OCI-LY3 (cell line): ENCODE measurements around the gene SLC26A8.

ENCODE experiments used
- H2AFZ ChIP-seq: fragments of 200-600, 300-600 bp; shearing (Covaris generic); 2 replicates; pipeline ENCODE4 v1.6.0; 2014; ENCODE audit warnings: antibody characterized with exemption, low read depth, low read length
- H3K27ac ChIP-seq: fragments of 200-600, 300-600 bp; sonication (generic); 2 replicates; pipeline ENCODE4 v1.5.1; 2014; ENCODE audit warnings: mild to moderate bottlenecking, low read length, moderate library complexity, mixed read lengths
- H3K27me3 ChIP-seq: fragments of 200-600, 300-600 bp; sonication (generic); 2 replicates; pipeline ENCODE4 v1.6.1; 2014; ENCODE audit warnings: low read depth, low read length, mixed read lengths
- H3K36me3 ChIP-seq: fragments of 200-600, 300-600 bp; sonication (generic); replicated peaks from 2 replicates; pipeline ENCODE3; 2014; ENCODE audit warnings: low read depth, low read length, mixed read lengths
- H3K4me1 ChIP-seq: fragments of 300-600, 200-600 bp; sonication (generic); 2 replicates; pipeline ENCODE4 v1.6.1; 2014; ENCODE audit warnings: low read length, mixed read lengths
- H3K4me2 ChIP-seq: fragments of 200-600, 300-600 bp; sonication (generic); 2 replicates; pipeline ENCODE4 v1.6.1; 2014; ENCODE audit warnings: low read length, mixed read lengths
- H3K4me3 ChIP-seq: fragments of 300-600, 200-600 bp; sonication (generic); 2 replicates; pipeline ENCODE4 v1.5.1; 2014; ENCODE audit warnings: antibody characterized with exemption, mild to moderate bottlenecking, low read length, moderate library complexity
- H3K79me2 ChIP-seq: fragments of 300-600, 200-600 bp; shearing (Covaris generic); 2 replicates; pipeline ENCODE4 v1.6.1; 2014; ENCODE audit warnings: mild to moderate bottlenecking, low read length, mixed read lengths
- H3K9ac ChIP-seq: fragments of 300-600, 200-600 bp; shearing (Covaris generic); 2 replicates; pipeline ENCODE4 v1.6.0; 2014; ENCODE audit warnings: mild to moderate bottlenecking, low read length, moderate library complexity
- H3K9me3 ChIP-seq: fragments of 200-600, 300-600 bp; shearing (Covaris generic); 2 replicates; pipeline ENCODE4 v1.6.1; 2014; ENCODE audit warnings: low read length, mixed read lengths; ENCODE audit not compliant: insufficient read depth
- H4K20me1 ChIP-seq: fragments of 200-600, 300-600 bp; sonication (generic); 2 replicates; pipeline ENCODE4 v1.6.1; 2016; ENCODE audit warnings: low read length, mixed read lengths; ENCODE audit not compliant: insufficient read depth
- CTCF ChIP-seq: fragments of 200-600, 300-600 bp; sonication (generic); IDR thresholded peaks from 2 replicates; pipeline ENCODE4 v1.5.1; 2014; ENCODE audit warnings: antibody characterized with exemption, low read length, low read depth
- EZH2phosphoT487 ChIP-seq: fragments of 200-600 bp; shearing (Covaris generic); IDR thresholded peaks from 2 replicates; pipeline ENCODE4 v1.6.1; 2018; ENCODE audit warnings: antibody characterized with exemption, mixed run types, low read depth

The SLC26A8 gene

GRCh38 chr6:36065916-36066315 lies 41.5 kb upstream of the SLC26A8 start:
- Histone ChIP-seq H3K4me1 (peaks cover 14% of the 10 kb centered on the region), H3K79me2 (peaks cover 37% of the 10 kb centered on the region), H2AFZ (no peak overlapping the region), H3K27me3 (no peaks in the 10 kb centered on the region), H3K9me3 (no peaks in the 10 kb centered on the region), H3K27ac (no peak overlapping the region), H3K36me3 (peaks cover 12% of the 10 kb centered on the region), H4K20me1 (peaks cover 10% of the 10 kb centered on the region), H3K4me2 (no peak overlapping the region), H3K9ac (no peak overlapping the region), H3K4me3 (no peak overlapping the region)
- TF ChIP-seq EZH2phosphoT487 (no peak), CTCF (no peak)

- TF ChIP-seq EZH2phosphoT487 (no peak), CTCF (no peak)
- peaks cover 14% of the 10 kb centered on the region for H3K4me1 ChIP-seq
- H3K4me2 ChIP-seq = no peak overlapping the region
- H3K27ac ChIP-seq = no peak overlapping the region
- H4K20me1 ChIP-seq = peaks cover 17% of the 10 kb centered on the region
- no peak overlapping the region for H2AFZ ChIP-seq
- no peaks in the 10 kb centered on the region for H3K9me3 ChIP-seq
- no peak overlapping the region for H3K4me3 ChIP-seq
- H3K79me2 ChIP-seq = peaks cover 31% of the 10 kb centered on the region
- peaks cover 21% of the 10 kb centered on the region for H3K36me3 ChIP-seq
- no peak overlapping the region for H3K9ac ChIP-seq
- H3K27me3 ChIP-seq = no peaks in the 10 kb centered on the region
Observed at GRCh38 chr6:36064770-36065396, 40.4 kb upstream of the SLC26A8 start.

GRCh38 chr6:36063318-36064060 lies 39.0 kb upstream of the SLC26A8 start:
- H3K4me2 ChIP-seq = no peak overlapping the region
- no peak overlapping the region for H2AFZ ChIP-seq
- no peak for TF ChIP-seq CTCF
- TF ChIP-seq EZH2phosphoT487 = no peak
- peaks cover 26% of the 10 kb centered on the region for H3K79me2 ChIP-seq
- H4K20me1 ChIP-seq = peaks cover 13% of the 10 kb centered on the region
- no peak overlapping the region for H3K9ac ChIP-seq
- H3K4me3 ChIP-seq = no peak overlapping the region
- H3K27me3 ChIP-seq = no peaks in the 10 kb centered on the region
- no peaks in the 10 kb centered on the region for H3K9me3 ChIP-seq
- no peak overlapping the region for H3K27ac ChIP-seq
- peaks cover 28% of the 10 kb centered on the region for H3K36me3 ChIP-seq
- H3K4me1 ChIP-seq = peaks cover 14% of the 10 kb centered on the region

- Histone ChIP-seq H3K79me2 (peaks cover 14% of the 10 kb centered on the region), H3K4me1 (peaks cover 14% of the 10 kb centered on the region), H3K9ac (no peak overlapping the region), H3K4me3 (no peak overlapping the region), H3K27me3 (no peaks in the 10 kb centered on the region), H3K9me3 (no peaks in the 10 kb centered on the region), H4K20me1 (peaks cover 13% of the 10 kb centered on the region), H3K27ac (no peak overlapping the region), H2AFZ (no peak overlapping the region), H3K36me3 (peaks cover 28% of the 10 kb centered on the region), H3K4me2 (no peak overlapping the region)
- no peak for TF ChIP-seq EZH2phosphoT487
- no peak for TF ChIP-seq CTCF
Observed at GRCh38 chr6:36062247-36062646, 37.8 kb upstream of the SLC26A8 start.
